Activated CD4-positive, CD25-positive, alpha-beta regulatory T cell treated with anti-CD3 and anti-CD28 coated beads, Interleukin-2, amount 50 U/mL, for 16 hours (primary cell): Measurements from ENCODE around the gene RTN4RL1.
"Not testable (repeated sequence)": the region's sequence is repeated elsewhere in the genome, so short reads cannot be mapped to it uniquely, and the experiment has no call there.

Experiments used
- DNase-seq: peaks from one replicate; pipeline ENCODE4 v3.0.0-alpha.2; 2020; ENCODE audit warnings: low read depth, low spot score

RTN4RL1 gene

GRCh38 chr17:2003525-2003924, 21.6 kb downstream of the RTN4RL1 start:
- no peak for DNase-seq

- DNase-seq, result no peak
Measured at GRCh38 chr17:2002767-2003329, 22.3 kb downstream of the RTN4RL1 start.

GRCh38 chr17:1999557-2000251, 25.4 kb downstream of the RTN4RL1 start:
- no peak for DNase-seq

- no peak for DNase-seq
Measured at GRCh38 chr17:1997927-1998742, 27.0 kb downstream of the RTN4RL1 start.

GRCh38 chr17:1997289-1997926, 27.7 kb downstream of the RTN4RL1 start:
- DNase-seq, result no peak

- DNase-seq, result no peak
Measured at GRCh38 chr17:1996800-1997288, 28.3 kb downstream of the RTN4RL1 start.

GRCh38 chr17:1995907-1996799, 29.0 kb downstream of the RTN4RL1 start:
- no peak for DNase-seq

GRCh38 chr17:1995321-1995892, 29.7 kb downstream of the RTN4RL1 start:
- no peak for DNase-seq

- no peak for DNase-seq
Measured at GRCh38 chr17:1994707-1995106, 30.4 kb downstream of the RTN4RL1 start.

- DNase-seq, result no peak
Measured at GRCh38 chr17:1992541-1992940, 32.6 kb downstream of the RTN4RL1 start.

GRCh38 chr17:1989135-1989534, 36.0 kb downstream of the RTN4RL1 start:
- DNase-seq, result no peak

GRCh38 chr17:1986783-1987451, 38.2 kb downstream of the RTN4RL1 start:
- DNase-seq, result no peak

- no peak for DNase-seq
Measured at GRCh38 chr17:1985686-1986085, 39.4 kb downstream of the RTN4RL1 start.

GRCh38 chr17:1985093-1985492, 40.0 kb downstream of the RTN4RL1 start:
- no peak for DNase-seq

- not testable (repeated sequence) for DNase-seq
Measured at GRCh38 chr17:1982793-1983366, 42.3 kb downstream of the RTN4RL1 start.

GRCh38 chr17:1980665-1981250, 44.4 kb downstream of the RTN4RL1 start:
- no peak for DNase-seq

- DNase-seq, result no peak
Measured at GRCh38 chr17:1979182-1979985, 45.8 kb downstream of the RTN4RL1 start.

- no peak for DNase-seq
Measured at GRCh38 chr17:1978396-1978949, 46.7 kb downstream of the RTN4RL1 start.
